NCI-H82 treated with DMSO at 0.1 percent for 48 hours (cell line): ENCODE data around the gene NME7.
"Not testable (repeated sequence)": the region's sequence is repeated elsewhere in the genome, so short reads cannot be mapped to it uniquely, and the experiment has no call there.

Experiments used
- DNase-seq: peaks from one replicate; lab custom pipeline; 2025; ENCODE audit not compliant: unreplicated experiment; lab: John Stamatoyannopoulos, UW

The NME7 gene

DNA sequence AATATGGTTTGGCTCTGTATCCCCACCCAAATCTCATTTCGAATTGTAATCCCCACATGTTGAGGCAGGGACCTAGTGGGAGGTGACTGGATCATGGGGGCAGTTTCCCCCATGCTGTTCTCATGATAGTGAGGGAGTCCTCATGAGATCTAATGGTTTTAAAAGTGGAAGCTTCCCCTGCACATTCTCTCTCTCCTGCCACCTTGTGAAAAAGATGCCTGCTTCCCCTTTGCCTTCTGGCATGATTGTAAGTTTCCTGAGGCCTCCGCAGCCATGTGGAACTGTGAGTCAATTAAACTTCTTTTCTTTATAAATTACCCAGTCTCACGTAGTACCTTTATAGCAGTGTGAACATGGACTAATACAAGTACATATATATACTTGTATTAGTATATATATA is 25.5 kb downstream of the NME7 start:
- DNase-seq: not testable (repeated sequence)

DNA sequence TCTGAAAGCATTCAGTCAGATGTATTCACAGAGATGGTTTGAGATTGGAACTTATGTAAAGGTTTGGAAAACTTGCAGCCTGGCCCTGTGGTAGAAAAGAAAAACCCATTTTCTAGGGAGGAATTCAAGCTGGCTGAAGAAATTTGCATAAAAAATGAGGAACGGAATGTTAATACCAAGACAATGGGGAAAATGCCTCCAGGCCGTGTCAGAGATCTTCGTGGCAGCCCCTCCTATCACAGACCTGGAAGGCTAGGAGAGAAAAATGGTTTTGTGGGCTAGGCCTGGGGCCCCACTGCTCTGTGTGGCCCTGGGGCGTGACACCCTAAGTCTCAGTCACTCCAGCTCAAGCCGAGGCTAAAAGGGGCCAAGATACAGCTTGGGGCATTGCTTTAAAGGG is 26.7 kb downstream of the NME7 start:
- DNase-seq: no peak

DNA sequence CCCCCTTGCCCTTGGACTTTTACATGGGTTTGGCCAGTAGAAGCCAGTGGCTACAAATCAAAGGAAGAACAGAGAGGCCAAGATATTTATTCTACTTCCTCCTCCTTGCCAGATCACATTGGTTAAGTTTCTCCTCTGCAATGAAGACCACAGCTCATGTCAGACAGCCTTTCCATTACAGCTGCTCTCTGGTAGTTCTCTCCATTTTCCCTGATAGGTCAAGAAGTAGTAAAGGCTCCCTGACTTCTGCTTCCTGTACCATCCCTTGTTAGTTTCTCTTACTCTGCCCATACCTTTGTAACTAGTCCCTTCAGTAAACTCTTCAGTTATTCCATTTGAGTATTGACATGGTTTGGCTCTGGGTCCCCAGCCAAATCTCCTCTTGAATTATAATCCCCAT is 27.8 kb downstream of the NME7 start:
- DNase-seq: no peak

- no peak for DNase-seq
Measured at GRCh38 chr1:169338617-169339016, 29.0 kb downstream of the NME7 start.

DNA sequence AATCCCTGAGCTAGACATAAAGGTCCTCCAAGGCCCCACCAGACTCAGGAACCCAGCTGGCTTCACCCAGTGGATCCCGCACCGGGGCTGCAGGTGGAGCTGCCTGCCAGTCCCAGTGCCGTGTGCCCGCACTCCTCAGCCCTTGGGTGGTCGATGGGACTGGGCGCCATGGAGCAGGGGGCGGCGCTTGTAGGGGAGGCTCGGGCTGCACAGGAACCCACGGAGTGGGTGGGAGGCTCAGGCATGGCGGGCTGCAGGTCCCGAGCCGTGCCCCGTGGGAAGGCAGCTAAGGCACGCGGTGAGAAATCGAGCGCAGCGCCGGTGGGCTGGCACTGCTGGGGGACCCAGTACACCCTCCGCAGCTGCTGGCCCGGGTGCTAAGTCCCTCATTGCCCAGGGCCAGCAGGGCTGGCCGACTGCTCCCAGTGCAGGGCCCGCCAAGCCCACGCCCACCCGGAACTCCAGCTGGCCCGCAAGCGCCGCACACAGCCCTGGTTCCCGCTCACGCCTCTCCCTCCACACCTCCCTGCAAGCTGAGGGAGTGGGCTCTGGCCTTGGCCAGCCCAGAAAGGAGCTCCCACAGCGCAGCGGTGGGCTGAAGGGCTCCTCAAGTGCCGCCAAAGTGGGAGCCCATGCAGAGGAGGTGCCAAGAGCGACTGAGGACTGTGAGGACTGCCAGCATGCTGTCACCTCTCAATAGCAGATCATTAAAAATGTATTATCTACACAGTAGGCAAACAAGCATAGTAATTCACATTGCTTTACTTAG is 30.5 kb downstream of the NME7 start:
- DNase-seq: not testable (repeated sequence)

GRCh38 chr1:169334727-169335126 is 32.9 kb downstream of the NME7 start:
- not testable (repeated sequence) for DNase-seq

GRCh38 chr1:169330927-169331326 is 36.7 kb downstream of the NME7 start:
- DNase-seq: no peak

GRCh38 chr1:169329383-169329782 is 38.2 kb downstream of the NME7 start:
- no peak for DNase-seq

- no peak for DNase-seq
Measured at GRCh38 chr1:169327875-169328274, 39.7 kb downstream of the NME7 start.

DNA sequence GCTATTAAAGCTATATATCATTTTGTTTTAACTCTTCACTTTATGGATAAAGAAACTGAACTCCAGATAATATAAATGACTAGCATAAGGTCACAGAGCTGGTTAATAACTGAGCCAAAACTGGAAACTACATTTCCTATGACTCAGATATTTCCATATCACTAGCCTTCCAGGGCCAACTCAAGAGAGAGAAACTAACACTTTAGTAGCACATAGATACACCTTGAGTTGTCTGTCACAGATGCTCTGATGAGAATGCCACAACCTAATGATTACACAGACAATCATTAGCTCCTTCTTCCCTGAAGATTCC is 40.7 kb downstream of the NME7 start:
- no peak for DNase-seq

GRCh38 chr1:169326261-169326955 is 41.2 kb downstream of the NME7 start:
- DNase-seq: no peak

- no peak for DNase-seq
Measured at GRCh38 chr1:169325117-169325516, 42.5 kb downstream of the NME7 start.

DNA sequence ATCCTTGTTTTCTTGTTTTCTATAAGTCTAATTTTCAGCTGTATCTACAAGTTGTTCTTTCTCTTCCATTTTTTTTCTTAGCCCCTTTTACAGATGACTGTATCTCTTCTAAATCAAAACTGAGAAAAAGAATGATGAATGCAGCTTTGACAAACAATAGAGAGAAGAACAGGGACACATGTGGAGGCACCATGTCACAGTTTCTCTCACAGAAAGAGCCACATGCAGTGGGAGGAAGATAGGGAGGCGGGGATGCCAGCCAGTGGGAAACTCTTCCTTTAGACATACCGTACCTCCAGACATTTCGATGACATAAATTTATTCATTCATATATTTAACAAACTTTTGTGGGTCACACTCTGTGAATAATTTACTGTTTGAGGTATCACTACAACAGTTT is 45.5 kb downstream of the NME7 start:
- no peak for DNase-seq

GRCh38 chr1:169321539-169321938 is 46.1 kb downstream of the NME7 start:
- DNase-seq: no peak

DNA sequence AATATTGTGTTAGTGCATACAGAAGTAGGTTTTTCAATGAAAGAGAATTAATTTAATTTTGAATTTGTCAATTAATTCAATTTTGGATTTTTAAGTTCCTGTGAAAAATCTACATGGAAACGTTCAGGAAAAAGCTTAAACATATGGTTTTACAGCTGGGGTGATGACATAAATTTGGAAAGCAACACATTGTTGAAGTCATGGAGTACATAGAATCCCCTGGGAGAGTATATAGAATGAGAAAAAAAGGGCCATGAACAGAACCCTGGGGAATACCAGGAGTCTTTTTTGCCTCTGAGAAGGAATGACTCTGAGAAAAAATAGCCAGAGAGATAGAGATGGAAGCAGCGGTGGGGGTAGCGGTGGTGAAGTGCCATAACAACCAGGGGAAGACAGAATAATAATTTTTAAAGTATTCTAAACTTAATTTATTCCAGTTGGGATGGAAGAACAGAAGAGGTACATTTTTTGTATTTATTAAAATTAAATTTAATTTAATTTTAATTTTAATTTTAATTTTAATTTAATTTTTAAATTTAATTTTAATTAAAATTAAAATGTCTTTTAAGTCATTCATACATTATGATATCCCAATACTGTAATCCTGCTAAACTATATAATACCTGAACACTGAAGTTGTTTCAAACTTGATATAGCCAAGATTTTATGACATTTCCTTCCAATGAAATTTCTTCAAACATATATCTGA is 48.9 kb downstream of the NME7 start:
- DNase-seq: no peak

- no peak for DNase-seq
Measured at GRCh38 chr1:169316556-169316955, 51.0 kb downstream of the NME7 start.

DNA sequence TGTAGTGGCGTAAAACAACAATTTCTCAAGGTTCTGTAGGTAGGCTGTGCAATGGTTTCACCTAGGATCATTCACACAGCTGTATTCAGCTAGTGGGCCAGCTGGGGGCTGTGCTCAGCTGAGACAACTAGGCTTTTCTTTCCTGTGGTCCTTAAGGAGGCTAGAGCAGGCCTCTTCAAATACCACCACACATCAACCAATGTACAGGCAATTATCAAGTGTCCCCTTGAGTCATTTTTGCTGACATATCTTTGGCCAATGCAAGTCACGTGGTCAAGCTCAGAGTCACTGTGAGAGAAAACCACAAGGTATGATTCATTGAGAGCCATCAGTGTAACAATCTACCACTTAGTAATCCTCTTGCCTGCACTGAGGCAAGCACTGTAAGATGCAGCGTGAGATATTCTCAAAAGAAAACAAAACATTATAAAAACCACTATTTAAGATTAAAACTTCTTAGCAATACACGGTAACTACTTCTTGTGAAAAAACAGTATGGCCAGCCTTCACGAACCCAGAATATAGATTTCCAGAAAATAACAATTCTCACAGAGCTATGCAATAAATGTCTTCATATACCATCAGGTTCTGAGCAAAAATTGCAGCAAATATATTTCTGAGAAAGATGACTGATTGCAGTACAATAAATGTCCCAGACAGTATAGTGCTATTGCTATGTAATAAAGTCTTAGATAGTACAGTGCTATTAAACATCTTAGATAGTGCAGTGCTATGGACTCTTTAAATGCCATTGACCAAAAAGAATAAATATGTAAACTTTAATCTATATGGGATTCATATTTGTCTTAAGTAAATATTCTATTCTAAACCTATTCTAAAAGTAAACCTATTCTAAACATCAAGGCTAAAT is 55.3 kb downstream of the NME7 start:
- no peak for DNase-seq

DNA sequence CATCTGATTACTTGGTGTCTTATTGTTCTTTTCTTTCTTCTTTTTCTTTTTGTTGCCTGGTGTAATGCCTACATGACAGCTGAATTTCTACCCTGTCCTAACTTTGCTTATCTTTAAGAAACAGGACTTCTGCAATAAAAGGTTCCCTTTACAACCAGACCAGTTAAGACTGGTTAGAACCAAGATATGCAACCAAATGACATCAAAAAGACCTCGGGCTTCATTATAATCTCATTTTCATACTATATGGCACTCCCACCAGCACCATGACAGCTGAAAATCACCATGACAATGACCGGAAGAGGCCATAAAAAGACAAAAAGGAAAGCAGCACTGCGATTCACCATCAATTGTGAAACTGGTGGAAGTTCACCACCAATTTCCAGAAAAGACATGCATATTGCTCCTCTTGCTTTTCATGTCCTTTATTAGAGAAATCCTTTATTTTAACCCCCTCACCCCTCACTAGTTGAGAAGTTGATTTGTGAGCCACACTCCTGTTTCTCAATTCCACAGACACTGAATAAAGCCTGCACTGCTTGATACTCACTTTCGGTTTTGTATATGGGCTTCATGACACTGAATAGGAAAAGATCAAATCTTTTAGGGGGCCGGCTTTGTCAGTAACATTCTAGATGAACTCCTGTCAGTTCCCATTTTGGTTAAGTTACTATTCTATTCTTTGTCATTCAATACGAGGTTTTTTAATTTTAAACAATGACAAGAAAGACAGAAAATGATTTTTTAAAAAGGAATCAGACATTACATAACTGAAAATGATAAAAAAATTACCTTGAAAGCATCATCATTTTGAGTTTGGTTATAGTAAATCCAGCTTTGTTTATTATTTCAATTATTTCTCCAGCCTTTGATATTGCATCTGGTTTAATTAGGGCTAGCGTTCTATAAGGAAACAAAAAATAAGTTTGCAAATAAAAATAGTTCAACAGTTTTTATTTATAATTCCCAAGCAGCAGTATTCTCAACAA is 58.1 kb downstream of the NME7 start:
- DNase-seq: no peak

DNA sequence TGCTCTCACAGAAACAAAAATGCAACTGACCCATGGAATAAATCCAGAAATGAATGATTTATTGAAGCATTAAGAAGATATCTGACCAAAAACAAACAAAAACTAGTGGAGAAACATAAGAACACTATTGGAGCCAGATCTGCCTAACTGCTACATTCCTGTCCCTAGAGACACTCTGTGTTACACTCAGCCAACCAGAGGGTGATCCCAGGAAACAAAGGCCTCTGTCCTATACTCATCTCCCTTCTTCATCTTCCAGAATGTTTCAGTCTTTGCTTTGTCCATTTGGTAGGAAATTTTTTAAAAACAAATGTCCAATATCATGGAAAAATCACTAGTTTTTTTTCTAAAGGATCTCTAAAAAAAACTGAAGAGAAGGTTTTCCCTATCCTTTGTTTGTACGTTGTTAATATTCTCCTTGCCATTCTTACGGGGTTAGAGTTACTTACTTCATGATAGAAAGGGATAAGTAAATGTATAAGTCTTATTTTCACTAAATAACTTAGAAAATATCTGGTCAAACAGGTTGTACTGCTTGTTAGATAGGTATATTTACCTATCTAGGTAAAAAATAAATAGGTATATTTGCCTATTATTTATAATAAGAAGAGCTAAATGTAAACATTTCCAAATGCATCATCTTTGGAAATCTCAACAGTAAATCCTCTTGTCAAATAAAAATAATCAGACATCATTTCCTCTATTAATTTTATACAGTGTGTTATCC is 59.1 kb downstream of the NME7 start:
- no peak for DNase-seq
